Mesothelial cell of epicardium (in vitro differentiated cells): ENCODE data around the gene AGBL1. TPM values are rescaled to one million over a fixed set of nuclear protein-coding genes. Genes with fewer than 3 reads are reported as not detected.

Experiments used
- DNase-seq, 2 experiments: peaks; one replicate each; pipeline ENCODE4 v3.0.0; 2021; ENCODE audit warnings: low spot score in 2 of 2; ENCODE audit not compliant: unreplicated experiment in 2 of 2
- H3K27ac Mint-ChIP-seq: 2 replicates; pipeline ENCODE4 v1.8.0; 2021; ENCODE audit warnings: mixed read lengths
- H3K27me3 Mint-ChIP-seq: 2 replicates; pipeline ENCODE4 v1.8.0; 2021; ENCODE audit warnings: low read depth, mixed read lengths
- H3K36me3 Mint-ChIP-seq: 2 replicates; pipeline ENCODE4 v1.8.0; 2021; ENCODE audit warnings: mixed read lengths
- H3K4me1 Mint-ChIP-seq: 2 replicates; pipeline ENCODE4 v1.8.0; 2021; ENCODE audit warnings: mixed read lengths
- H3K4me3 Mint-ChIP-seq: 2 replicates; pipeline ENCODE4 v1.8.0; 2021; ENCODE audit warnings: mild to moderate bottlenecking, moderate library complexity, mixed read lengths
- H3K9me3 Mint-ChIP-seq: 2 replicates; pipeline ENCODE4 v1.8.0; 2021; ENCODE audit warnings: mixed read lengths
- CTCF ChIP-seq: fragments of 200-600 bp; sonication (generic); IDR thresholded peaks from one replicate; pipeline ENCODE4 v1.5.0; 2021; ENCODE audit warnings: antibody characterized with exemption; ENCODE audit not compliant: unreplicated experiment
- total RNA-seq: library from RNA; stranded (reverse); gene quantifications from 3 replicates; pipeline ENCODE4 v1.2.1, GENCODE V29; 2021

The AGBL1 gene
- total RNA-seq, 1 donor from 2014 or later, result not detected

- Mint-ChIP-seq H3K4me1 (no peaks in the 10 kb centered on the region), H3K9me3 (no peaks in the 10 kb centered on the region), H3K36me3 (no peaks in the 10 kb centered on the region), H3K27me3 (peaks cover 48% of the 10 kb centered on the region), H3K27ac (no peak overlapping the region), H3K4me3 (no peak overlapping the region)
- TF ChIP-seq CTCF, result no peak
- no peak for DNase-seq
Observed at GRCh38 chr15:86685263-86685662, 605.6 kb downstream of the AGBL1 start.

GRCh38 chr15:86689006-86689405 lies 609.3 kb downstream of the AGBL1 start:
- H3K4me1 Mint-ChIP-seq, result no peaks in the 10 kb centered on the region
- TF ChIP-seq CTCF, result no peak
- H3K36me3 Mint-ChIP-seq, result no peaks in the 10 kb centered on the region
- no peak overlapping the region for H3K27ac Mint-ChIP-seq
- no peak for DNase-seq
- H3K27me3 Mint-ChIP-seq, result peaks cover 35% of the 10 kb centered on the region
- no peak overlapping the region for H3K4me3 Mint-ChIP-seq
- peaks cover 5% of the 10 kb centered on the region for H3K9me3 Mint-ChIP-seq

GRCh38 chr15:86690566-86690965 lies 610.9 kb downstream of the AGBL1 start:
- no peak for TF ChIP-seq CTCF
- H3K27me3 Mint-ChIP-seq, result peaks cover 33% of the 10 kb centered on the region
- H3K4me1 Mint-ChIP-seq, result no peaks in the 10 kb centered on the region
- no peak overlapping the region for H3K27ac Mint-ChIP-seq
- DNase-seq, result no peak
- H3K4me3 Mint-ChIP-seq, result no peak overlapping the region
- H3K36me3 Mint-ChIP-seq, result no peaks in the 10 kb centered on the region
- peaks cover 5% of the 10 kb centered on the region for H3K9me3 Mint-ChIP-seq

- Mint-ChIP-seq H3K9me3 (peaks cover 5% of the 10 kb centered on the region), H3K27ac (no peak overlapping the region), H3K36me3 (no peaks in the 10 kb centered on the region), H3K27me3 (peaks cover 37% of the 10 kb centered on the region), H3K4me1 (no peaks in the 10 kb centered on the region), H3K4me3 (no peak overlapping the region)
- DNase-seq, result no peak
- no peak for TF ChIP-seq CTCF
Observed at GRCh38 chr15:86691091-86691663, 611.5 kb downstream of the AGBL1 start.

- TF ChIP-seq CTCF, result no peak
- peaks cover 48% of the 10 kb centered on the region for H3K27me3 Mint-ChIP-seq
Observed at GRCh38 chr15:86700864-86701610, 621.4 kb downstream of the AGBL1 start.

More at GRCh38 chr15:86700864-86701610, 621.4 kb downstream of the AGBL1 start:
- no peaks in the 10 kb centered on the region for H3K36me3 Mint-ChIP-seq
- DNase-seq, result no peak
- H3K4me1 Mint-ChIP-seq, result no peaks in the 10 kb centered on the region
- peaks cover 12% of the 10 kb centered on the region for H3K9me3 Mint-ChIP-seq
- no peak overlapping the region for H3K27ac Mint-ChIP-seq
- H3K4me3 Mint-ChIP-seq, result no peak overlapping the region
